GM18502 (cell line): ENCODE measurements around the gene NR2C2.
A peak's percentile ranks its signal among the peaks of the same experiment; 100 is the strongest.
"Not testable (repeated sequence)": the region's sequence is repeated elsewhere in the genome, so short reads cannot be mapped to it uniquely, and the experiment has no call there.

Experiments
- ATAC-seq: cut with Tn5 transposase; IDR thresholded peaks from one replicate; pipeline ENCODE4 v1.9.1; 2021; ENCODE audit warnings: mild to moderate bottlenecking; ENCODE audit not compliant: unreplicated experiment, poor library complexity

Gene NR2C2

GRCh38 chr3:14957153-14957552 is 9.8 kb downstream of the NR2C2 start:
- ATAC-seq, result no peak

DNA sequence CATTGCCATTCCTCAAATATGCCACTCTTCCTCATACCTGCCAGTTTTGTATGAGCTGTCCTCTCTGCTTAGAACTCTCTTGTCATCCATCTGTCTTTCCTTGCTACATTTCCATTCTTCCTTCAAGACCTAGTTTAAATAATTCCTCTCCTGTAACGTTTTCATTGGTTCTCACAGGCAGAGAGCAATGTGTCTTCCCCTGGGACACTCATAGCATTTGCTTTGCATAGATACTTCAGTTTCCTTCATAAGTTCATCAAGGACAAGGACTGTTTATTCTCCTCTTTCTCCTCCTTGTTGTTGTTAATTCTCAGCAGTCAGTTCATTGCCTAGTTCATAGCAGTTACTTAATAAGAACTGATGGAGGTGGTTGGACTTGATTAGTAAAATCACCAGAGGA is 10.5 kb downstream of the NR2C2 start:
- ATAC-seq, result no peak

DNA sequence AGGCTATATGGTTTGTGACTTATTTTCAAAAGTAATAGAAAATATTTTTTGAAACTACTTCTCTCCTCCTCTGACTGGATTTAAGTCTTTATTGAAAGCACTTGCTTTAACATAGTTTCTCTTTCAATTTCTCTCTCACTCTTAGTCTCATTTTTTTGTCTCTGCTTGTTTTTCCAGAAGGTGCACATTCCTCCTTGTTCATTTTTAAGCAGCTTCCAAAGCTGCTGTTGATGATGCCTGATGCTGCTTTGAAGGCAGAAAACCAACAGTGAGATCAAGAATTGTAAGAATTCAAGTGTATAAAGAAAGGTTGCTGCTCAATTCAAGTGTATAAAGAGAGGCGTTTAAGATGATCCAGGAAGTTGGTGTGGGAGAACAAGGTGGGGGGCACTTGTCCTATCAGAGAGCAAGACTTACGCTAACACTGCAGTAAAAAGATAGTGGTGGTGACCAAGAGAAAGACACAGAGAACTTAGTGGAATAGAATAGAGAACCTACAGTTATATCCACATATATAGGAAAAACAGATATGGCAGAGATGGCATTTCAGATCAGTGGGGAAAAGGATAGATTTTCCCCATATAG is 12.1 kb downstream of the NR2C2 start:
- peak; percentile 52 for ATAC-seq

DNA sequence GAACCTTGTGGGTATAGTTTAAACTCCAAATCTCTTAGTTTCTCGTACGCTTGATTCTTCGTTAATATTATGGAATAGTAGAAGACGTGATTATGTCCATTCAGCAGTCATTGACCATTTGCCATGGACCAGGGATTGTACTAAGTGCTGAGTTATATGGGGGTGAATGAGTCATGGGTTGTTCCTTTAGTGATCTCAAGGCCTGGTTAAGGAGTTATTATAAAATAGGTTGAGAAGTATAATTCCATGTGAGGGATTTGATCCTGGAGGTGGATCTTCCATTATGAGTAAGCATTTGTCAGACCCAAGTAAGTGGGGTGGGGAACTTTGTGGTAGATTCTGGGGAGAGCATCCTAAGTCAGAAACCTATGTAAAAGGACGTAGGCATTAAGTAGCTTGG is 15.4 kb downstream of the NR2C2 start:
- no peak for ATAC-seq

- no peak for ATAC-seq
These were observed 19.9 kb downstream of the NR2C2 start for GRCh38 chr3:14967285-14967684.

DNA sequence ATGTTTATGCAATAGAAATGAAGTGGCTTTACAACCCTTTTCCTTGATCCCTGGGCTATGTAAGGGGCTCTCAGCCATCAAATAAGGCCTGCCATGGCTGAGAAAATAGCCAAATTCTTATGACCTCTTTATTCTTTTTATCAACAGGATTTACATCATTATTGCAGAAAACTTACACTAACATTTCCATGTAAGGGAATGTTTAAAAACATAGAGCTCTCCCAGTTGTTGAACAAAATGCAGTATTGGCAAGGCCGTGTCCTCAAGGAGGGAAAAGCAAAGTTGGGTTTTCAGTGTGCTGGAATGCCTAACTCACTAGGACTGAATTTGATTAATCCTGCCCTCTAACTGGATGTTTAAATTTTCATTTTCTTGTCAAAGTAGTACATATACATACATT is 22.3 kb downstream of the NR2C2 start:
- ATAC-seq, result no peak

GRCh38 chr3:14976317-14976716 is 28.9 kb downstream of the NR2C2 start:
- ATAC-seq, result no peak

DNA sequence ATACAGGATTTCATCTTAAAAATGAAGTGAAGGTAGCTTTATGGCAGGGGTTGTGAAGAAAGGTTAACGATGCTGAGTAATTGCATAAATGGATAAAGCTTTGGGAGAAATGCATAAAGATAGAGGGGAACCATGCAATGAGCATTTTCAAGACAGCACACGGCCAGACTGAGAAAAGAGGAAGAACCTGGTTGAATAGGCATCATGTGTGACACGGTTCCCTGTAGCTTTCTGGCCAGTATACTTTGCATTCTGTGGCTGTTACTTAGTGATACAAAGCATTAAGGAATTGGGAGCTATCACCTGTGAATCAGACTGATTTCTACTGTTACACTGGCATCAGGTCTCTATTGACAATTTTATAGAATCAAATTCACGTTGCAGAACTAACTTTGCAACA is 33.3 kb downstream of the NR2C2 start:
- ATAC-seq, result no peak

- ATAC-seq, result no peak
These were observed 37.3 kb downstream of the NR2C2 start for GRCh38 chr3:14984581-14985113.

- peak; percentile 100 for ATAC-seq
These were observed 41.6 kb downstream of the NR2C2 start for GRCh38 chr3:14988988-14989394.

DNA sequence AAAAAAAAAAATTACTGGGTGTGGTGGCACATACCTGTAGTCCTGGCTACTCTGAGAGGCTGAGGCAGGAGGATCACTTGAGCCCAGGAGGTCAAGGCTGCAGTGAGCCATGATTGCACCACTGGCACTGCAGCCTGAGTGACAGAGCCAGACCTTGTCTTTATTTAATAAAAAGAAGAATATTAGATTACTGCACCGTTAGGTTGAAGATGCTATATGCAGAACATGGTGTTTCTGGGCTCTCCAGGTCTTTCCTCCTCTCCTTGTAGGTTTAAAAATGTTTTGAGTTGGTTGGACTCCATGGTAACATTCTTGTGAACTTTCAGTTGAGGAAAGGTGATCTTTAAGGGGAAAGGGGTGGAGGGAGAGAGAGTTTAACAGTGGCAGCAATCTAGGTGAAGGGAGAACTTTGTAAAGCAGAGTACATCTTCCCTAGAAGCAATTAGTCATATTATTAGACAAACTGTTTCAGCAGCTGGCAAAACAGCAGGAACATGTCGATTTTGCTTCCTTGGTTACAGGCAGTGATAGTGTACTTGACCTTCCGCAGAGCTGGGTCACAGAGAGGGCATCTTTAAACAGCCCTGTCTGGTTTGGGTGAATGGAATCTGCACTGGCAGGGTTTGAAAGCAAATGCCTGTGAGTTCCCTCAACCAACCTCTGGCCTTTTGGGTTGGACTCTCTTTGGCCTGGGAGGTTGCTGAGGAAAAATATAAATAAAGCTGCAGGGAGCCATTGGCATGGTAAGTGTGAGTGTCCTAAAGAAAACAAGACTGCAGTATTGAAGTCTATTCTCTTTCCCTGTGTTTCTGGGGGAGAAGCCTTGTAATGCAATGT is 42.8 kb downstream of the NR2C2 start:
- ATAC-seq, result no peak

GRCh38 chr3:14990780-14991148 is 43.4 kb downstream of the NR2C2 start:
- ATAC-seq, result no peak

DNA sequence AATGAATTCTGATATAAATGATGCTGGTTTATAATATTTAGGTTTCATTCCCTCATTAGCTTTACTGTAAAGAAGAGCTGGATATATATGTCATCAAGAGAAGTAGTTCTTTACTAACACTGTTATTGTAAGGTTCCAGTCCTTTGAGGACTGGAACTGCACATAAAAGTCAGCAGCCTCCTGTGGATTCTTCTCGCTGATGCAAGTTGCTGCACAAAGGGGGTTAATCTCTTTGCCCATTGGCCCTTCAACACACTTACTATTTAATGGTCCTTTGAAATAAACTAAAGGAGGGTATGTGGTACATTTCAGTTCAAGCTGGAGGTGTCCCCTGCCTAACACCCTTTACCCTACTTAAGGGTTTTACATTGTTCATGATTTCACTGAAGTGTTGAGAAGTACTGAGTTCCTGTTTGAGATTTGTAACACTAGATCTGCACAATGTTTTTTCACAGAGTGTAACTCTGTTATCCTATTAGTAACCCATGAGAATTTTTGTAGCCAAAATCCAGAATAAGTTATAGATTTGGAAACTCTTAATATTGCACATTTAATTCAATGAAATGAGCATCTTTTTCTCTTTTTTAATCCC is 43.9 kb downstream of the NR2C2 start:
- ATAC-seq, result no peak

- no peak for ATAC-seq
These were observed 44.6 kb downstream of the NR2C2 start for GRCh38 chr3:14991818-14992612.

- no peak for ATAC-seq
These were observed 50.6 kb downstream of the NR2C2 start for GRCh38 chr3:14997941-14998340.

- not testable (repeated sequence) for ATAC-seq
These were observed 51.8 kb downstream of the NR2C2 start for GRCh38 chr3:14999182-14999581.

GRCh38 chr3:15007681-15008141 is 60.3 kb downstream of the NR2C2 start:
- no peak for ATAC-seq

- no peak for ATAC-seq
These were observed 61.8 kb downstream of the NR2C2 start for GRCh38 chr3:15009167-15009566.

DNA sequence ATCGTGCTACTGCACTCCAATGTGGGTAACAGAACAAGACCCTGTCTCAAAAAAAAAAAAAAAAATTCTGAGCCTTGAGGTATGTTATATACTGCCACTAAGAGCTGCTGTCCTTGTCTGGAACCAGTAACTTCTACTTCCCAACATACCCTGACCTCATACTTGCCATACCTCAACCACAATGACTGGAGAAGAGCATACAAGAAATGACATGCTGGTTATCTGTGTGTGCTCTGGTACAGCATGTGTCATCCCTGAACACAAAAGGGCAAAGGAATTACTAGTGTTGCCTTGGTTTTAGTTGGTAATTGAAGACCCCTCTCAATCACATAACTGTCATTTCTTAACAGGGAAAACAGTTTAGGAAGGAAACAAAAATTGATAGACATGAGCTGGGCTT is 63.3 kb downstream of the NR2C2 start:
- ATAC-seq, result no peak

GRCh38 chr3:15011174-15011573 is 63.8 kb downstream of the NR2C2 start:
- no peak for ATAC-seq
